ENCODE results near the gene RACGAP1.
A peak's percentile ranks its signal among the peaks of the same experiment; 100 is the strongest.

RACGAP1 gene

GRCh38 chr12:49967777-49968250 is 57.5 kb downstream of the RACGAP1 start:
- Histone ChIP-seq H3K27ac (replicated peaks; ENCODE audit: low read length) (no peak overlapping the region), H2BK15ac (ENCODE audit: low read length) (peak overlapping the region; percentile 42), H3K23ac (ENCODE audit: low read depth, low read length, poor library complexity) (no peak overlapping the region), H3K9me3 (replicated peaks in 1 of 2; ENCODE audit: control insufficient read depth in 2 of 2, insufficient read depth in 1 of 2, low read depth in 1 of 2, low read length in 2 of 2) (no peaks in the 10 kb centered on the region), H3K4me1 (ENCODE audit: control insufficient read depth in 2 of 2, insufficient read depth in 1 of 2, low read depth in 1 of 2, low read length in 2 of 2) (peaks cover 10 to 16% of the 10 kb centered on the region in 2 donors), H3K4me2 (ENCODE audit: insufficient read depth, low read length, poor library complexity, severe bottlenecking) (peak overlapping the region; percentile 58), H3K9ac (ENCODE audit: low read depth, low read length, poor library complexity) (peak overlapping the region; percentile 73), H2BK120ac (ENCODE audit: low read depth, low read length) (no peak overlapping the region), H3K36me3 (replicated peaks in 1 of 2; ENCODE audit: control insufficient read depth in 2 of 2, insufficient read depth in 2 of 2, low read length in 2 of 2) (no peaks in the 10 kb centered on the region), H2BK5ac (ENCODE audit: low read length) (no peak overlapping the region), H3K4ac (ENCODE audit: low read length) (no peak overlapping the region), H2BK12ac (ENCODE audit: low read length) (no peak overlapping the region), H2AFZ (ENCODE audit: low read length) (peak overlapping the region; percentile 91), H4K8ac (ENCODE audit: low read depth, low read length) (no peak overlapping the region), H4K91ac (ENCODE audit: low read depth, low read length, poor library complexity) (no peak overlapping the region), H3K14ac (ENCODE audit: low read length) (peak overlapping the region; percentile 22), H2AK5ac (ENCODE audit: low read depth, low read length) (peak overlapping the region; percentile 40), H3K4me3 (ENCODE audit: low read length in 2 of 2) (peak overlapping the region; percentile 24 to 42), H3K18ac (ENCODE audit: low read length) (peak overlapping the region; percentile 89), H3K79me1 (ENCODE audit: low read depth, low read length) (peaks cover 2% of the 10 kb centered on the region), H3K27me3 (ENCODE audit: control insufficient read depth in 3 of 3, insufficient read depth in 3 of 3, low read depth in 1 of 3, low read length in 3 of 3) (peaks cover 0 to 48% (median 20%) of the 10 kb centered on the region in 3 experiments)
- WGBS, 2 donors (ENCODE audit: extremely low coverage in 2 of 2, insufficient read length in 2 of 2, insufficient replicate concordance in 1 of 2), result no CpG with 5 or more reads among the region's 15 CpGs
- DNase-seq (ENCODE audit: low spot score), result no peak

- H2BK12ac ChIP-seq (ENCODE audit: low read length), result no peak overlapping the region
- no peak overlapping the region for H3K27ac ChIP-seq (replicated peaks; ENCODE audit: low read length)
- H3K9ac ChIP-seq (ENCODE audit: low read depth, low read length, poor library complexity), result peak overlapping the region; percentile 73
- H2BK15ac ChIP-seq (ENCODE audit: low read length), result peak overlapping the region; percentile 42
- H2AK5ac ChIP-seq (ENCODE audit: low read depth, low read length), result peak overlapping the region; percentile 40
- peak overlapping the region; percentile 14 for H2BK5ac ChIP-seq (ENCODE audit: low read length)
- peak; percentile 84 for DNase-seq (ENCODE audit: low spot score)
- peak overlapping the region; percentile 24 to 42 for H3K4me3 ChIP-seq (ENCODE audit: low read length in 2 of 2)
- no peak overlapping the region for H4K91ac ChIP-seq (ENCODE audit: low read depth, low read length, poor library complexity)
- no CpG with 5 or more reads among the region's 40 CpGs for WGBS, 2 donors (ENCODE audit: extremely low coverage in 2 of 2, insufficient read length in 2 of 2, insufficient replicate concordance in 1 of 2)
- H3K4me1 ChIP-seq (ENCODE audit: control insufficient read depth in 2 of 2, insufficient read depth in 1 of 2, low read depth in 1 of 2, low read length in 2 of 2), result peaks cover 14 to 17% of the 10 kb centered on the region in 2 donors
- peak overlapping the region; percentile 95 for H3K18ac ChIP-seq (ENCODE audit: low read length)
- H3K27me3 ChIP-seq (ENCODE audit: control insufficient read depth in 3 of 3, insufficient read depth in 3 of 3, low read depth in 1 of 3, low read length in 3 of 3), result peaks cover 0 to 48% (median 20%) of the 10 kb centered on the region in 3 experiments
- H3K4me2 ChIP-seq (ENCODE audit: insufficient read depth, low read length, poor library complexity, severe bottlenecking), result peak overlapping the region; percentile 58
- no peaks in the 10 kb centered on the region for H3K36me3 ChIP-seq (replicated peaks in 1 of 2; ENCODE audit: control insufficient read depth in 2 of 2, insufficient read depth in 2 of 2, low read length in 2 of 2)
- peak overlapping the region; percentile 91 for H2AFZ ChIP-seq (ENCODE audit: low read length)
- H3K23ac ChIP-seq (ENCODE audit: low read depth, low read length, poor library complexity), result peak overlapping the region; percentile 49
- no peak overlapping the region for H2BK120ac ChIP-seq (ENCODE audit: low read depth, low read length)
- H4K8ac ChIP-seq (ENCODE audit: low read depth, low read length), result no peak overlapping the region
- H3K14ac ChIP-seq (ENCODE audit: low read length), result peak overlapping the region; percentile 73
- no peaks in the 10 kb centered on the region for H3K79me1 ChIP-seq (ENCODE audit: low read depth, low read length)
- no peak overlapping the region for H3K4ac ChIP-seq (ENCODE audit: low read length)
- H3K9me3 ChIP-seq (replicated peaks in 1 of 2; ENCODE audit: control insufficient read depth in 2 of 2, insufficient read depth in 1 of 2, low read depth in 1 of 2, low read length in 2 of 2), result no peaks in the 10 kb centered on the region
Observed at GRCh38 chr12:49967042-49967776, 58.1 kb downstream of the RACGAP1 start.

GRCh38 chr12:49966511-49967041 is 58.7 kb downstream of the RACGAP1 start:
- Histone ChIP-seq H3K18ac (ENCODE audit: low read length) (peak overlapping the region; percentile 20), H2BK120ac (ENCODE audit: low read depth, low read length) (no peak overlapping the region), H4K8ac (ENCODE audit: low read depth, low read length) (no peak overlapping the region), H3K23ac (ENCODE audit: low read depth, low read length, poor library complexity) (peak overlapping the region; percentile 49), H2BK15ac (ENCODE audit: low read length) (no peak overlapping the region), H3K14ac (ENCODE audit: low read length) (peak overlapping the region; percentile 15), H3K9me3 (replicated peaks in 1 of 2; ENCODE audit: control insufficient read depth in 2 of 2, insufficient read depth in 1 of 2, low read depth in 1 of 2, low read length in 2 of 2) (no peaks in the 10 kb centered on the region), H3K4me2 (ENCODE audit: insufficient read depth, low read length, poor library complexity, severe bottlenecking) (no peak overlapping the region), H3K4ac (ENCODE audit: low read length) (no peak overlapping the region), H2AK5ac (ENCODE audit: low read depth, low read length) (peak overlapping the region; percentile 23), H2AFZ (ENCODE audit: low read length) (peak overlapping the region; percentile 91), H3K27ac (replicated peaks; ENCODE audit: low read length) (no peak overlapping the region), H3K9ac (ENCODE audit: low read depth, low read length, poor library complexity) (no peak overlapping the region), H3K4me1 (ENCODE audit: control insufficient read depth in 2 of 2, insufficient read depth in 1 of 2, low read depth in 1 of 2, low read length in 2 of 2) (peaks cover 14 to 17% of the 10 kb centered on the region in 2 donors), H3K27me3 (ENCODE audit: control insufficient read depth in 3 of 3, insufficient read depth in 3 of 3, low read depth in 1 of 3, low read length in 3 of 3) (peaks cover 0 to 46% (median 25%) of the 10 kb centered on the region in 3 experiments), H3K4me3 (ENCODE audit: low read length in 2 of 2) (no peak overlapping the region), H3K79me1 (ENCODE audit: low read depth, low read length) (no peaks in the 10 kb centered on the region), H4K91ac (ENCODE audit: low read depth, low read length, poor library complexity) (no peak overlapping the region), H2BK5ac (ENCODE audit: low read length) (no peak overlapping the region), H3K36me3 (replicated peaks in 1 of 2; ENCODE audit: control insufficient read depth in 2 of 2, insufficient read depth in 2 of 2, low read length in 2 of 2) (no peaks in the 10 kb centered on the region), H2BK12ac (ENCODE audit: low read length) (no peak overlapping the region)
- WGBS, 2 donors (ENCODE audit: extremely low coverage in 2 of 2, insufficient read length in 2 of 2, insufficient replicate concordance in 1 of 2), result no CpG with 5 or more reads among the region's 16 CpGs
- DNase-seq (ENCODE audit: low spot score), result no peak

- H3K36me3 ChIP-seq (replicated peaks in 1 of 2; ENCODE audit: control insufficient read depth in 2 of 2, insufficient read depth in 2 of 2, low read length in 2 of 2), result no peaks in the 10 kb centered on the region
- no CpG with 5 or more reads among the region's 6 CpGs for WGBS, 2 donors (ENCODE audit: extremely low coverage in 2 of 2, insufficient read length in 2 of 2, insufficient replicate concordance in 1 of 2)
- H2BK12ac ChIP-seq (ENCODE audit: low read length), result no peak overlapping the region
- no peaks in the 10 kb centered on the region for H3K9me3 ChIP-seq (replicated peaks in 1 of 2; ENCODE audit: control insufficient read depth in 2 of 2, insufficient read depth in 1 of 2, low read depth in 1 of 2, low read length in 2 of 2)
- H2BK5ac ChIP-seq (ENCODE audit: low read length), result no peak overlapping the region
- H3K4me3 ChIP-seq (ENCODE audit: low read length in 2 of 2), result no peak overlapping the region
- DNase-seq (ENCODE audit: low spot score), result no peak
- H3K14ac ChIP-seq (ENCODE audit: low read length), result no peak overlapping the region
- no peak overlapping the region for H3K4ac ChIP-seq (ENCODE audit: low read length)
- H3K79me1 ChIP-seq (ENCODE audit: low read depth, low read length), result no peaks in the 10 kb centered on the region
- H2BK120ac ChIP-seq (ENCODE audit: low read depth, low read length), result no peak overlapping the region
- peaks cover 7 to 40% (median 31%) of the 10 kb centered on the region in 3 experiments for H3K27me3 ChIP-seq (ENCODE audit: control insufficient read depth in 3 of 3, insufficient read depth in 3 of 3, low read depth in 1 of 3, low read length in 3 of 3)
- peak overlapping the region; percentile 9 for H3K9ac ChIP-seq (ENCODE audit: low read depth, low read length, poor library complexity)
- H3K27ac ChIP-seq (replicated peaks; ENCODE audit: low read length), result no peak overlapping the region
- peak overlapping the region; percentile 6 for H2BK15ac ChIP-seq (ENCODE audit: low read length)
- no peak overlapping the region for H4K91ac ChIP-seq (ENCODE audit: low read depth, low read length, poor library complexity)
- no peak overlapping the region for H2AFZ ChIP-seq (ENCODE audit: low read length)
- H4K8ac ChIP-seq (ENCODE audit: low read depth, low read length), result no peak overlapping the region
- H3K4me1 ChIP-seq (ENCODE audit: control insufficient read depth in 2 of 2, insufficient read depth in 1 of 2, low read depth in 1 of 2, low read length in 2 of 2), result peaks cover 14 to 17% of the 10 kb centered on the region in 2 donors
- no peak overlapping the region for H3K18ac ChIP-seq (ENCODE audit: low read length)
- no peak overlapping the region for H3K23ac ChIP-seq (ENCODE audit: low read depth, low read length, poor library complexity)
- H3K4me2 ChIP-seq (ENCODE audit: insufficient read depth, low read length, poor library complexity, severe bottlenecking), result no peak overlapping the region
- H2AK5ac ChIP-seq (ENCODE audit: low read depth, low read length), result no peak overlapping the region
Observed at GRCh38 chr12:49965836-49966235, 59.5 kb downstream of the RACGAP1 start.
